DND-41 (cell line): ENCODE measurements around the gene COX5A.

ENCODE experiments used
- CTCF ChIP-seq: IDR thresholded peaks from 2 replicates; pipeline ENCODE4 v1.5.1; 2012; ENCODE audit warnings: borderline replicate concordance, low read length, moderate library complexity, mild to moderate bottlenecking; ENCODE audit not compliant: poor library complexity, severe bottlenecking; ENCODE audit errors: extremely low read depth
- EZH2 ChIP-seq: IDR thresholded peaks from 3 replicates; pipeline ENCODE4 v1.6.1; 2012; ENCODE audit warnings: borderline replicate concordance, low read depth, mild to moderate bottlenecking, moderate library complexity, low read length, inconsistent platforms; ENCODE audit not compliant: severe bottlenecking

GRCh38 chr15:74956648-74957475, 19.0 kb upstream of the COX5A start, which contains the start of gene RPP25:
- TF ChIP-seq CTCF = no peak
- no peak for TF ChIP-seq EZH2
